EH (cell line): ENCODE measurements around the gene KRTAP2-4.
A peak's percentile ranks its signal among the peaks of the same experiment; 100 is the strongest.
"Not testable (repeated sequence)": the region's sequence is repeated elsewhere in the genome, so short reads cannot be mapped to it uniquely, and the experiment has no call there.

Experiments
- DNase-seq: peaks from one replicate; pipeline ENCODE4 v3.0.0-alpha.2; 2015; ENCODE audit warnings: low read depth

Gene KRTAP2-4

DNA sequence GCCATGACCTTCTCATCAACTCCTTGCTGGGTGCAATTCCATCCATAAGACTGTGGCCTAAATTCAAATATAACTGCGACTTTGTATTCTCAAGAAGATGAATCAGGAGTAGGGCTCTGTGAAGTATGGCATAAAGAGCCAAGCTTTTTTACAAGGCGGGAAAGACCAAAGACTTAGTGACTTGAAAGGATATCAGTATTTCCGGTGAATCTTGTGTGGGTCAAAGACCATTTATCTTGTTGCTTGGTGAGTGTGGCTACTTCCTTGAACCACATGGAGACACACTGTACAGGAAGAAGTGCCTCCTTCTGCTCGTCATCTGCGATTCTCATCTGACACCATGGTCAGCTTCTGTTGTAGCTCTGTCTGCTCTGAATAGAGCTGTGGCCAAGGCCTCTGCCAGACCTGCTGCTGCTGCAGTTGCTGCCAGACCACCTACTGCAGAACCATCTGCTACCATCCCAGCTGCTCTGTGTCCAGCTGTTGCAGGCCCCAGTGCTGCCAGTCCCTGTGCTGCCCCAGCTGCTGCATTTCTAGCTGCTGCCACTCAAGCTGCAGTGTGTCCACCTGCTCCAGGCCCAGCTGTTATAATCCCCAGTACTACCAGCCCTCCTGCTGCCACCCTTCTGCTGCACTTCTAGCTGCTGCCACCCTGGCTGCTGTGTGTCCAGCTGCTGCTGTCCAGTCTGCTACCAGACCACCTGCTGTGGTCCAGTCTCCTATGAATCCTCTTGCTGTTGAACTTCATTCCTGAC is 6.1 kb upstream of the KRTAP2-4 start:
- no peak for DNase-seq

DNA sequence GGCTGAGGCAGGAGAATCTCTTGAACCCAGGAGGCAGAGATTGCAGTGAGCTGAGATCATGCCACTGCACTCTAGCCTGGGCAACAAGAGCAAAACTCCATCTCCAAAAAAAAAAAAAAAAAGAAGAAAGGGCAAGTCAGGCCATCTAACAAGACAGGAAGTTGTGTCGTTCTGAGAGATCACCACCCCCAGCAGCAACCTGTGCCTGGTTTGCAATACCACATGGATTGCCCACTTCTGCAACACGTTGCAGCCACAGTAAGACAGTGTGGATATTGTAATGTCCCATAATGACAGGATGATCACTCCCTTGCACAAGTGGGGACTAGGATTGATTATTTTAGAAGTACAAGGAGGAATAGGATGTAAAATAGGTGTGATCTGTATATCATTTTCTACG is 3.4 kb upstream of the KRTAP2-4 start:
- DNase-seq: no peak

DNA sequence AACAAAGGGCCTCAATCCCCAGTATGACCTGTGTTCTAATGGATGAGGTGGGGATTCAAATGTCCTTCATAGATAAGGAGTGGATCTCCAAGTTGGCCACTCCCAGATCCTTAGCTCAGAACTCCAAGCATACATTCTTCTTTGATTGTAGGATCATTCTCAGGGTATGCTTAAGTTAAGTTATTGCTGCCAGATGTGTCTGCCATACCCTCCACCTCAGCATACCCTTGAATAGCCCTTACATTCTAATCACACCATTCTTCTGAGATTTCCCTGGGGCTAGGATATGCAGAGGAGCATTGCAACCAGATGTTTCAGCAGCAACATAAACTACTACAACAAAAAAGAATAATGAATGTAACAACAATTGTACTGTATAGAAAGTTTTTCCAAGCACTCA is 1.6 kb upstream of the KRTAP2-4 start:
- DNase-seq: peak; percentile 80

DNA sequence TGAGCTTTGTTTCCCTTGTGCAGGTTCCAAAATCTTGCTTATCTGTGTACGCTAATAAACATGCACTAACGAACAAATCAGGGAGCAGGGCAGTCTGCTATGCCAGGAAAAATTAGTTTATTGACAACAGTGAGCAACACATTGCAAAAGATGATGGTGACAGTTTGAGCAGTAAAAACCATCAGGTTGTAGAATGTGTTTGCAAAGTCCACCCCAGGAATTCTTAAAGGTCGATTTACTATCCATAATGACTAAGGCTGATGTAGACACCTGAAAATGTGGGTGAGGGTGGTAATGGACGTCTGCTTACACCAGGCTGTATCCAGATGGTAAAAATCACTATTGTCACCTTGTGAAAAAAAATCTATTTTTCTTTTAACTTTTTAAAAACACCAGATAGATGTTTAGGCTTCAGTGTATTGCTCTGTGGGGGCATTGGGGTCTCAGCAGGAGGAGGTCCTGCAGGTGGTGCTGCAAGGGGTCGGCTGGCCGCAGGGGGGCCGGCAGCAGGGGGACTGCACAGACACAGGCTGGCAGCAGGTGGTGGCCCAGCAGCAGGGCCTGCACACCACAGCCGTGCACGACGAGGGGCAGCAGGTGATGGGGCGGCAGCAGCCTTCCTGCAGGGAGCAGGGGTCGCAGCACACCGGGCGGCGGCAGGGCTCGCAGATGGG is 526 bp downstream of the KRTAP2-4 start:
- not testable (repeated sequence) for DNase-seq

DNA sequence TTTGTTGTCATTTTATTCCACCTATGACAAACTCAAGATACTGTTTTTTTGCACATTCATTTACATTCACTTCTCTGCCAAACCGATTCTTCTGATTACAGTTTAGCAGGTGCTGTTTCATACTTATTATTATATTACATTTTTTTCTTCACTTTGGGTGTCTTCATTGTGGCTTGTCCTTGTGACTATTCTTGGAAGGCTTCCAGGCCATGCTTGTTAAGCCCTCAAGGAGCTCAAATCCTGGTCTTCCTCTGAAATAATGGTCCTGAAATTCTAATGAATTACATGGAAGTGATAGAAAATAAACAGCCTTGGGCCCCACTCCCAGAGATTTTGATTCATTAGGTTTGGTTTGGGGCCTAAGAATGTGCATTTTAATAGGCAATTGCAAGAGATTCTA is 1.4 kb downstream of the KRTAP2-4 start:
- no peak for DNase-seq

DNA sequence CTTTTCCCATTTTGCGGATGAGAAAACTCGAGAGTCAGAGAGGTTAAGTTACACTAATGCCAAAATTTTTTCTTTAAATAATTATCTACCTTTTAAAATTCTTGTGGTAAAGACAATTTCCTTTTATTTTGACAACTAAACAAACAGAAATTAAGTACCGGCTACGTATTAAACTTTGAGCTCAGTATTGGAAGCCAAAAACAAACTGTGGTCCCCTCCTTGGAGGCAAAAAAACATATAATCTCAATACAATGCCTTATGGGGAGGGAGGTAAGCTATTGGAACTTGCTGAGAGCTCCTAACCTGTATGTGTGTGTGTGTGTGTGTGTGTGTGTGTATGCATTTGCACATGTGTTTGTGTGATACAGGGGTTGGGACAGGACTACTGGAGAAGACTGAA is 2.2 kb downstream of the KRTAP2-4 start:
- DNase-seq: no peak

DNA sequence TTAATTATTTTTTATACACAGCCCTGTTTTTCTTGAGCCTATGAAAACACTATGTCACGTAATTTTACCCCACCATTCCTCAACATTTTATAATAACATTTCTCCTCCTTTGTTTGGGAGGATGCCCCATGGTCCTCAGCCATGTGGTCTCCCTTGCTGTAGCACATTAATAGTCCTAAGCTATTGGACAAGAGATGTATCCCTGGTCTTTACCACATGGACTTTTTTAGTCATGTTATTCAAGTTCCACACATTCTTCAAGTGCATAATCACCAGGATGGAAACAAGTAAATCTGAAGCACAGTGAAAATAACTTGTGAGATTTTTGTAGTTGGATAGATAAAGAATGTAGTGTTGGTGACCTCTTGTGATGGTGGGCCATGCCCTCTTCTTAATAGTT is 3.7 kb downstream of the KRTAP2-4 start:
- DNase-seq: peak; percentile 99

DNA sequence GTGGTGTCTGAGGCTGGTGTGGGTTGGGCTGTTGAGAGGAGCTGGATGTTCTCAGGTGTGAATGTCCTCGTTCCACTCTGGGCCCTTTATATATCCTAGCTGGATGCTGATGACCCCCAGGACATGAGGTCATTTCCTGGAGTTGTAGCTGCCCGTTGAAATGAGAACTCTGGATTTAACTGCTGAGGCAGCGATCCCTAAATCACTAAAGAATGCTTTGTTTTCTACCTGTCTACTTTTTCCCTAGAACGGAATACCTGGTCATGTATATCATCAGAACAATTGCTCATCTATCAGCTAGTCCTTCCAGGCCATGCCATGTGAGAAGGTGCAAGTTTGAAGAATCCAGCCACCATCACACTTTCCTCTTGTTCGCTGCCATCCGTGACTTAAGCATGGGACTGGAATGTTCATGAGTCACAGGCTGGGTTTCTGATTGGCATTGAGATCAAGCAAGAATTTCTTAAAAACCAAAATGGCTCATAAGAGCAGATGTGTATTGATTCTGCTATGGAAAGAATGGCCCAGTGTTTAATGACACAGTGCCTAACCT is 5.6 kb downstream of the KRTAP2-4 start, which contains the start of gene KRTAP2-3:
KRTAP2-3 (minus strand) TSS at position 63 of the 553 bp plus-strand sequence. CDS start 64 bp downstream, outside the sequence.
- DNase-seq: peak; percentile 98

DNA sequence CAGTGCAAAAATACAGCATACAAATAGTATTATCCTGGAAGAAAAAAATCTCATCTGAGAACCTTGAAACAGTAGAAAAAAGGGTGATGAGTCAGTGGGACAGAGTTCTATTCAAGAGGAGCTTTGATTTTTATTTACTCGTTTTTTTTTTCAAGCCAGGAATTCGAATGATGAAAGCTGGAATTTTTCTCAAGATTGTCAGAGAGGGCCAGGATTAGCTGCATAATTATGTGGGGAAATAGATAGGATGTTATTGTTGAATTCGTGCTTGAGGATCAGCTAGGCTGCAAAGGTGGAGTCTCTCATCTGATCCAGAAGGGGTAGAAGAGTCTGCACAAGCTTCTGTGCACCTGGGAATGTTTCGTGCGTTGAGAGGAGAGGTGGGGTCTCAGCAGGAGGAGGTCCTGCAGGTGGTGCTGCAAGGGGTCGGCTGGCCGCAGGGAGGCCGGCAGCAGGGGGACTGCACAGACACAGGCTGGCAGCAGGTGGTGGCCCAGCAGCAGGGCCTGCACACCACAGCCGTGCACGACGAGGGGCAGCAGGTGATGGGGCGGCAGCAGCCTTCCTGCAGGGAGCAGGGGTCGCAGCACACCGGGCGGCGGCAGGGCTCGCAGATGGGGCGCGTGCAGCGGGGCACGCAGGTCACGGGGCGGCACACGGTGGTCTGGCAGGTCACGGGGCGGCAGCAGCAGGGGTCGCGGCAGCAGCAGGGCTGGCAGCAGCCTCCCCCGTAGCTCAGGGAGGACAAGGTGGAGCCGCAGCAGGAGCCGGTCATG is 6.2 kb downstream of the KRTAP2-4 start:
- peak; percentile 97 for DNase-seq

DNA sequence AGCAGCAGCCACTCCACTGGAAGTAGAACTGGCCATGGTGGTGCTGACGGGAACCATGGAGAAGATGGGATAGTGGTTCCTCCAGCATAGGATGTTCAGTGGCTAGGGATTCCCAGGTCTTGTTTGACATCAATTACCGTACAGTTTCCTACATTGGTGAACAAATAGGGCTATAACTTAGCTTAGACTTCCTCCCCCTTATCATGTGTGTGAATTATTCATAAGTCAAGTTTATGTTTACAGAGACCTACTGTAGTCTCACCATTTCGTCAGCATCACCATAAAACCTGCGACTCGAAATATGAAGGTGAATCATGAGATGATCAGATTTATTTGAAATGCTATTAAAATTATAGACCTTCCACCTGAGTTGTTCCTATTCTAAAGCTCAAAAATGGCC is 6.9 kb downstream of the KRTAP2-4 start:
- peak; percentile 31 for DNase-seq

DNA sequence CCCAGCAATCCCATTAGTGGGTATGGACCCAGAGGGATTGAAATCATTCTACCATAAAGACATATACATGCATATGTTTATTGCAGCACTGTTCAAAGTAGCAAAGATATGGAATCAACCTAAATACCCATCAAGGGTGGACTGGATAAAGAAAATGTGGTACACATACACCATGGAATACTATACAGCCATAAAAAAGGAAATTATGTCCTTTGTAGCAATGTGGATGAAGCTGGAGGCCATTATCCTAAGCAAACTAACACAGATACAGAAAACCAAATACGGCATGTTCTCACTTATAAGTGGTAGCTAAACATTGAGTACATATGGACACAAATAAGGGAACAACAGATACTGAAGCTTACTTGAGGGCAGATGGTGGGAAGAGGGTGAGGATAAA is 8.1 kb downstream of the KRTAP2-4 start:
- DNase-seq: no peak

DNA sequence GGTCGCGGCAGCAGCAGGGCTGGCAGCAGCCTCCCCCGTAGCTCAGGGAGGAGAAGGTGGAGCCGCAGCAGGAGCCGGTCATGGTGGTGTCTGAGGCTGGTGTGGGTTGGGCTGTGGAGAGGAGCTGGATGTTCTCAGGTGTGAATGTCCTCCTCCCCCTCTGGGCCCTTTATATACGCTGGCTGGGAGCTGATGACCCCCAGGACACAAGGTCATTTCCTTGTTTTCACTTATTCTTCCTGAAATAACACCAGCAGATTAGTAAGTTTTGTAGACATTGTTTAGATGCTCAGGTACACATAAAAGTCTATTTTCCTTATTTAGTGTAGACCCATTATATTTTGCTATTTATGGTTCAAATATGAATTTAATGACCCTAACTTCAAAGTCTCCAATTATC is 10.5 kb downstream of the KRTAP2-4 start, which contains the start of gene KRTAP2-2:
KRTAP2-2 (minus strand) TSS at position 101 of the 400 bp plus-strand sequence; CDS start at position 82, 19 bp downstream.
- not testable (repeated sequence) for DNase-seq

DNA sequence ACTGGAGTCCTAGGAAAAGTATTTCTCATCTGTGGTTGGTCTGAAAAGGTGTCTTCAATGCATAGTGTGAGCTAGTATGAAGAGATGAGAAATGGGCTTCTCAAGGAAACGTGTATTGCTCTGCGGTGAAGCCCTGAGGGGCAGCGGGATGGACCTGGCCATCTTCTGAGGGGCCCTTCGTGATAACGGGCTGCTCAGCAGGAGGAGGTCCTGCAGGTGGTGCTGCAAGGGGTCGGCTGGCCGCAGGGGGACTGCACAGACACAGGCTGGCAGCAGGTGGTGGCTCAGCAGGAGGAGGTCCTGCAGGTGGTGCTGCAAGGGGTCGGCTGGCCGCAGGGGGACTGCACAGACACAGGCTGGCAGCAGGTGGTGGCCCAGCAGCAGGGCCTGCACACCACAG is 11.1 kb downstream of the KRTAP2-4 start:
- not testable (repeated sequence) for DNase-seq

DNA sequence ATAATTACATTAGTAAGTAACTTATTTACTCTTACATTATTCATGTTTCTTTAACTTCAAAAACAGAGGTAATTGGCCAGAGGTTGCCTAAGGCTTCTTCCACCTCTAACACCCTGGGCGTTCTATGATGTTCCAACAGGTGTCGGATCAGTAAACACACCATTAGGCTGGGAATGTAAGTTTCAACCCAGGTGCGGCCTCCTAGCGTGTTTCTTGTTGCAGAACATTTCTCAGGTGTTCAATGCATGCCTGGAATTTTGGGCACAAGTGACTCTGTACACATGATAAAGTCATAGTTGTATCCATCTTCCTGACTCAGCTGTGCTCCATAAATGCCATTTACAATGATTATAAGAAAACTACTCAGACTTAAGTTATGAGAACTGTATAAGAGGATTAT is 11.7 kb downstream of the KRTAP2-4 start:
- DNase-seq: no peak

DNA sequence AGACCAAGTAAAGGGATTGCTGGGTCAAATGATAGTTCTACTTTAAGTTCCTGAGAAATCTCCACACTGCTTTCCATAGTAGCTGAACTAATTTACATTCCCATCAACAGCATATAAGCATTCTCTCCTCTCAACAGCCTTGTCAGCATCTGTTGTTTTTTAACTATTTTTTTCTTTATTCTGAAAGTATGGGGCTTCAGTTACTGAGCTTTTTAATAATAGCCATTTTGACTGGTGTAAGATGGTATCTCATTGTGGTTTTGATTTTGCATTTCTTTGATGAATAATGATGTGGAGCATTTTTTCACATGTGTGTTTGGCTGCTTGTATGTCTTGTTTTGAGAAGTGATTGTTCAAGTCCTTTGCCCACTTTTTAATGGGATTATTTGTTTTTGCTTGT is 13.1 kb downstream of the KRTAP2-4 start:
- DNase-seq: peak; percentile 87

DNA sequence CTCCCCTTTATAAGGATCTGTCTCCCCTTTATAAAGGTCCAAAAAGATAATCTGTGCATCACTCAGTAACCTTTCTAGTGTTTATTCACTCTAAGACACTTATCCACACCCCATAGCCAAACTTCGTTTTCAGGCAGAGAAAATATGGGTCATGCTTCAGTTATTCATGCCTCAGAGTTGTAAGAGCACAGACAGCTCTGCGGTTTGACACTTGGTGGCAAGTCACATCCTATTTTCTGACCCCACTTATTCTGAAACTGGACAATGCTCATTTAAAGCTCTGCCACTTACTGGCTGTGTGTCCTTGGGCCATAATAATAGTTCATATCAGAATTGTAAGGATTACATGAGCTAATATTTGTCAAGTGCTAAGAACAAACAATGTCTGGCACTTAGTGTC is 16.6 kb downstream of the KRTAP2-4 start:
- DNase-seq: peak; percentile 96

DNA sequence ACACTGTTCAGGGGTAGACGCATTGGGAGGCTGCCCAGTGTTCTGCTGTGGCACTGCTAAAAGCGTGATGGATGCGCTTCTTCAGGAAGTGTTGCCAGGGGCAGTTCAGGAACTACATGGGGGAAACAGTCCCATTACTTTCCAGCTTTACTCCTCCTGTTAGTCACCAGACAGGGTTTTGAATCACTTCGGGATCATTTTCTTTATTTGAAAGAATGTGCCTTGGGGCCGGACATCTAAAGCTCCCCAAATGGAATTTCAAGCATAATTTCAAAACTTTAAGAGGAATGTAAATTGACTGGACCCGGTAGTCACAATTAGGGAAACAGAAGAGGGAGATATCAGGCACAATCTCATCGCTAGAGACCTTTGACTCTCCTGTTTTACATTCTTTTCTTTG is 17.2 kb downstream of the KRTAP2-4 start:
- DNase-seq: peak; percentile 96

DNA sequence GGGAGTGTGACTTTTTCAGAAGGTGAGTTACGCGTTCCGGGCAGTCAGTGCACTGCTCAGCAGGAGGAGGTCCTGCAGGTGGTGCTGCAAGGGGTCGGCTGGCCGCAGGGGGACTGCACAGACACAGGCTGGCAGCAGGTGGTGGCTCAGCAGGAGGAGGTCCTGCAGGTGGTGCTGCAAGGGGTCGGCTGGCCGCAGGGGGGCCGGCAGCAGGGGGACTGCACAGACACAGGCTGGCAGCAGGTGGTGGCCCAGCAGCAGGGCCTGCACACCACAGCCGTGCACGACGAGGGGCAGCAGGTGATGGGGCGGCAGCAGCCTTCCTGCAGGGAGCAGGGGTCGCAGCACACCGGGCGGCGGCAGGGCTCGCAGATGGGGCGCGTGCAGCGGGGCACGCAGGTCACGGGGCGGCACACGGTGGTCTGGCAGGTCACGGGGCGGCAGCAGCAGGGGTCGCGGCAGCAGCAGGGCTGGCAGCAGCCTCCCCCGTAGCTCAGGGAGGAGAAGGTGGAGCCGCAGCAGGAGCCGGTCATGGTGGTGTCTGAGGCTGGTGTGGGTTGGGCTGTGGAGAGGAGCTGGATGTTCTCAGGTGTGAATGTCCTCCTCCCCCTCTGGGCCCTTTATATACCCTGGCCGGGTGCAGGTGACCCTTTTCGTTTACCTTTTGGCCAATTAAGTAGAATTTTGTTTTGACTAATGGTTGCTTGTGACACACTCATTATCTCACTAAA is 18.8 kb downstream of the KRTAP2-4 start, which contains the start of gene KRTAP2-1:
KRTAP2-1 (minus strand) TSS at position 582 of the 731 bp plus-strand sequence; CDS start at position 533, 49 bp downstream.
- not testable (repeated sequence) for DNase-seq

DNA sequence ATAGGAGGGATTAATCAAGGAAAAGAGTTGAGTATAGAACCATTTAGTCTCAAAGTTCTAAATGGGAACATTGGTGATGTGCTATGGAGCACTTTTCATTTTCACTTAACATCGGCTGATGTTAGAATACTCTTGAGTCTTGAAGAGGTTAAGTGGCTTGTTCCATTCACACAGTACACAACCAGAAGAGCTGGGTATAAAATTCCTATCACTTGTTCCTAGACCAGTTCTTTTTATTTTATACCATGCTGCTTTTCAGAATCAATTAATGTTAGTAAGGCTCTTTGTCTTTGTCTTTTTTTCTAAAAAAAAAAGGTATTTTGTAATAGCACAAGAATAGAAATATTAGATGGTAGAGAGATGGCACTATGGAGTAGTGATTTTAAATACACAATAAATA is 22.7 kb downstream of the KRTAP2-4 start:
- no peak for DNase-seq

DNA sequence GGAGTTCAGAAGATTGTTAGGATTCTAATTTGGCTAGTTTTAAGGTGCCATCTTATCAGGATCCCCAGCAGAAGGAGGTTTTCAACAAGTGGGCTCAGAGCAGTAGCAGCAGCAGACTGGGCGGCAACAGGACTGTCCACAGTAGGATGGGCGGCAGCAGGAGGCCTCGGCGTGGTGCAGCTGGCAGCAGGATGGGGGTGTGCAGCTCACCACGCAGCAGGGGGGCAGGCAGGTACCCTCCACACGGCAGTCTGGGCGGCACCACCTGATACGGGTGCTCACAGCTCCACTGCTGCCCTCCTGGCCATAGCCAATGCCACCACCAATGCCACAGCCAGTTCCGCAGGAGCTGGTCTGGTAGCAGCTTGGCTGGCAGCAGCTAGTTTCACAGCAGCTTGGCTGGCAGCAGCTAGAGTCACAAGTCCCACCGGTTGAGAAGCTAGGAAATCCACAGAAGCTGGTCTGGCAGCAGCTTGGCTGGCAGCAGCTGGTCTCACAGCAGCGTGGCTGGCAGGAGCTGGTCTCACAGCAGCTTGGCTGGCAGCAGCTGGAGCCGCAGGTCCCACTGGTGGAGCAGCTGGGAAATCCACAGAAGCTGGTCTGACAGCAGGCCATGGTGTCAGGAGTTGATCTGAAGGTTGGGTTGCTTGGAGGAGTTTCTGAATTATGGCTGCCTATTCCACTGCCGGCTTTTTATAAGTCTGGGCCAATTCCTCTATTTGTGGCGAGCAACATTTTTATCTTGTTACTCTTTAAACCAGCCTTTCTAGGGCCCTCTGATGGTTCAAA is 24.7 kb downstream of the KRTAP2-4 start, which contains the start of gene KRTAP1-1:
KRTAP1-1 (minus strand) TSS at position 668 of the 789 bp plus-strand sequence; CDS start at position 615, 53 bp downstream.
- DNase-seq: peak; percentile 31
